HepG2 (cell line): Measurements from ENCODE around the gene TUBG1. TPM values are rescaled to one million over a fixed set of nuclear protein-coding genes. Genes with fewer than 3 reads are reported as not detected.
A peak's percentile ranks its signal among the peaks of the same experiment; 100 is the strongest.

Experiments used
- CREM ChIP-seq, 2 experiments: sonication (generic) in 1 of 2; formaldehyde crosslinking in 1 of 2; IDR thresholded peaks; 2 replicates each; pipeline versions ENCODE4 v1.4.0 to v1.6.1; 2016 to 2020; ENCODE audit warnings: antibody characterized with exemption in 1 of 2, mild to moderate bottlenecking in 1 of 2, missing genetic modification reagents in 1 of 2
- DR1 ChIP-seq: sonication (generic); formaldehyde crosslinking; IDR thresholded peaks from 2 replicates; pipeline ENCODE4 v1.8.0; 2021; ENCODE audit warnings: mild to moderate bottlenecking, missing genetic modification reagents, inconsistent platforms
- HMG20A ChIP-seq: IDR thresholded peaks from 2 replicates; pipeline ENCODE4 v1.6.1; 2016; ENCODE audit warnings: borderline replicate concordance
- NR2F1 ChIP-seq, 2 experiments: fragments of 450-650 bp in 1 of 2; formaldehyde crosslinking in 1 of 2; IDR thresholded peaks; 2 replicates each; pipeline versions ENCODE4 v1.5.0 to v1.6.1; 2016 to 2020; ENCODE audit warnings: mild to moderate bottlenecking in 1 of 2, missing compliant biosample characterization in 1 of 2, missing genetic modification reagents in 1 of 2, moderate library complexity in 1 of 2
- SNAPC2 ChIP-seq: sonication (generic); formaldehyde crosslinking; IDR thresholded peaks from 2 replicates; pipeline ENCODE4 v1.8.1; 2022; ENCODE audit warnings: mild to moderate bottlenecking, missing genetic modification reagents
- STAG1 ChIP-seq: sonication (generic); formaldehyde crosslinking; IDR thresholded peaks from 2 replicates; pipeline ENCODE4 v1.4.0; 2020; ENCODE audit warnings: missing genetic modification reagents
- YEATS2 ChIP-seq: sonication (generic); formaldehyde crosslinking; IDR thresholded peaks from 2 replicates; pipeline ENCODE4 v1.4.0; 2020; ENCODE audit warnings: missing genetic modification reagents, borderline replicate concordance
- ZFX ChIP-seq: sonication (generic); formaldehyde crosslinking; IDR thresholded peaks from 2 replicates; pipeline ENCODE4 v1.4.0; 2020; ENCODE audit warnings: mild to moderate bottlenecking, low read depth, missing genetic modification reagents, moderate library complexity
- ZMYM3 ChIP-seq: sonication (generic); formaldehyde crosslinking; IDR thresholded peaks from 2 replicates; pipeline ENCODE4 v1.5.1; 2020; ENCODE audit warnings: mild to moderate bottlenecking, missing genetic modification reagents
- ZNF317 ChIP-seq: sonication (generic); formaldehyde crosslinking; IDR thresholded peaks from 2 replicates; pipeline ENCODE4 v1.5.0; 2020; ENCODE audit warnings: mild to moderate bottlenecking, missing genetic modification reagents
- ZNF496 ChIP-seq: sonication (generic); formaldehyde crosslinking; IDR thresholded peaks from 2 replicates; pipeline ENCODE4 v1.8.1; 2023; ENCODE audit warnings: mild to moderate bottlenecking, moderate library complexity, missing genetic modification reagents; ENCODE audit not compliant: insufficient replicate concordance
- ZNF782 ChIP-seq: sonication (generic); formaldehyde crosslinking; IDR thresholded peaks from 2 replicates; pipeline ENCODE4 v1.4.0; 2020; ENCODE audit warnings: missing genetic modification reagents, mild to moderate bottlenecking, borderline replicate concordance
- polyA plus RNA-seq, 8 experiments: library from polyadenylated mRNA; depleted of rRNA in 3 of 8; stranded (reverse) in 7 of 8; unstranded in 1 of 8; fragments of >200 nt; fragmentation: Illumina TruSeq in 4 of 8; extraction: Trizol in 4 of 8; gene quantifications; 2 replicates each; pipeline versions ENCODE4 v1.2.1 to v1.2.3, GENCODE V29; 2011 to 2016; ENCODE audit warnings: low read depth in 4 of 8, missing spikeins in 1 of 8, mixed read lengths in 1 of 8; ENCODE audit not compliant: insufficient read depth in 1 of 8
- total RNA-seq, 5 experiments: library from RNA; depleted of rRNA; stranded (reverse); fragments of >200 nt; fragmentation: Illumina TruSeq; extraction: Trizol; gene quantifications; 2 replicates each; pipeline ENCODE4 v1.2.3, GENCODE V29; 2016; ENCODE audit warnings: low read depth in 1 of 5
- TF ChIP-seq, protein P1 (sequence below): fragments of 450-650 bp; IDR thresholded peaks from 2 replicates; pipeline ENCODE4 v1.6.1; 2017; ENCODE audit warnings: mild to moderate bottlenecking
- TF ChIP-seq, protein P2 (sequence below): sonication (generic); formaldehyde crosslinking; IDR thresholded peaks from 2 replicates; pipeline ENCODE4 v1.5.0; 2020; ENCODE audit warnings: mild to moderate bottlenecking, low read depth, missing genetic modification reagents, borderline replicate concordance
- TF ChIP-seq, protein P3 (sequence below): sonication (generic); formaldehyde crosslinking; IDR thresholded peaks from 2 replicates; pipeline ENCODE4 v1.9.0; 2021; ENCODE audit warnings: mild to moderate bottlenecking, missing genetic modification reagents
- TF ChIP-seq, protein P4 (sequence below): IDR thresholded peaks from 2 replicates; pipeline ENCODE4 v1.6.1; 2012; ENCODE audit warnings: low read depth, low read length, improper control_type of control experiment
- TF ChIP-seq, protein P5 (sequence below): sonication (generic); formaldehyde crosslinking; IDR thresholded peaks from 2 replicates; pipeline ENCODE4 v1.5.0; 2020; ENCODE audit warnings: missing genetic modification reagents

TUBG1 gene
- total and polyA plus RNA-seq, 2 of the 13 experiments (the other 11 are each of a cell fraction or from before 2014, with no cell fraction given) = 74.1 to 137 TPM

DNA sequence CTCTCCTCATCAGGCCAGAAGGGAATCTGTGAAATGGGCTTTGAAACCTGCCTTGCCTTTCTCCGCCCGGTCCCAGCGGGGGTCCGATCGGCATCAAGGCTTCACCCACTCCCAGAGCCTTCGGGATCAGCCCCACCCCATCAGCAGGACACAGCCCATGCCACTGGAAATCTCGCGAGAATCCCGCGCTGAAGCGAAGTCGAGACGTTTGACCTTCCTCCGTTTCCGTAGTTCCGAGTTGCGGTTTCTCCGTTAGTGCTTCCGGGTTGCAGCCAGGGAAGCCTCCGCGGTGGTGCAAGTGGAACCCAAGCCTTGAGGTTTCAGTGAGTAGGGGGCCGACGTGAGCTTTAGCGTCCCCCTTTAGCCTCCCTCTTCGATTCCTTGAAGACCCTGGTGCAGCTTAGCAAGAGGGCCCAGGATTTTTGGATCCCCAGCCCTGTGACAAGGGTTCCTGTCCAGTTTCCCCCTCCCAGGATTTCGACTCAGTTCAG is 47.5 kb upstream of the TUBG1 start, which contains the start of gene COASY (continued):
- TF ChIP-seq, protein P1, sequence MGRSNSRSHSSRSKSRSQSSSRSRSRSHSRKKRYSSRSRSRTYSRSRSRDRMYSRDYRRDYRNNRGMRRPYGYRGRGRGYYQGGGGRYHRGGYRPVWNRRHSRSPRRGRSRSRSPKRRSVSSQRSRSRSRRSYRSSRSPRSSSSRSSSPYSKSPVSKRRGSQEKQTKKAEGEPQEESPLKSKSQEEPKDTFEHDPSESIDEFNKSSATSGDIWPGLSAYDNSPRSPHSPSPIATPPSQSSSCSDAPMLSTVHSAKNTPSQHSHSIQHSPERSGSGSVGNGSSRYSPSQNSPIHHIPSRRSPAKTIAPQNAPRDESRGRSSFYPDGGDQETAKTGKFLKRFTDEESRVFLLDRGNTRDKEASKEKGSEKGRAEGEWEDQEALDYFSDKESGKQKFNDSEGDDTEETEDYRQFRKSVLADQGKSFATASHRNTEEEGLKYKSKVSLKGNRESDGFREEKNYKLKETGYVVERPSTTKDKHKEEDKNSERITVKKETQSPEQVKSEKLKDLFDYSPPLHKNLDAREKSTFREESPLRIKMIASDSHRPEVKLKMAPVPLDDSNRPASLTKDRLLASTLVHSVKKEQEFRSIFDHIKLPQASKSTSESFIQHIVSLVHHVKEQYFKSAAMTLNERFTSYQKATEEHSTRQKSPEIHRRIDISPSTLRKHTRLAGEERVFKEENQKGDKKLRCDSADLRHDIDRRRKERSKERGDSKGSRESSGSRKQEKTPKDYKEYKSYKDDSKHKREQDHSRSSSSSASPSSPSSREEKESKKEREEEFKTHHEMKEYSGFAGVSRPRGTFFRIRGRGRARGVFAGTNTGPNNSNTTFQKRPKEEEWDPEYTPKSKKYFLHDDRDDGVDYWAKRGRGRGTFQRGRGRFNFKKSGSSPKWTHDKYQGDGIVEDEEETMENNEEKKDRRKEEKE = no peak
- TF ChIP-seq SNAPC2 (CRISPR knock-in tag) (peak; percentile 24; the same call in 1 of the 2 replicates), CREM (IDR thresholded peaks at IDR 0.05) (peak; percentile 87), CREM (CRISPR knock-in tag; IDR thresholded peaks at IDR 0.05) (no peak), ZFX (CRISPR knock-in tag) (peak; percentile 91), ZMYM3 (CRISPR knock-in tag) (peak; percentile 94; the same call in 1 of the 2 replicates), ZNF782 (CRISPR knock-in tag) (no peak; the same call in 1 of the 2 replicates), STAG1 (CRISPR knock-in tag) (peak; percentile 31; the same call in 1 of the 2 replicates), YEATS2 (CRISPR knock-in tag) (peak; percentile 100), DR1 (CRISPR knock-in tag) (peak; percentile 71), ZNF317 (no peak), HMG20A (no peak), ZNF496 (CRISPR knock-in tag) (no peak), NR2F1 (CRISPR knock-in tag; IDR thresholded peaks at IDR 0.05) (0 out of 4 replicates have a peak, but pooled peaks of 1 of the 2 experiments have one; percentile 32)
- TF ChIP-seq, protein P2, sequence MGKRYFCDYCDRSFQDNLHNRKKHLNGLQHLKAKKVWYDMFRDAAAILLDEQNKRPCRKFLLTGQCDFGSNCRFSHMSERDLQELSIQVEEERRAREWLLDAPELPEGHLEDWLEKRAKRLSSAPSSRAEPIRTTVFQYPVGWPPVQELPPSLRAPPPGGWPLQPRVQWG (CRISPR knock-in tag) = no peak
- TF ChIP-seq, protein P3, sequence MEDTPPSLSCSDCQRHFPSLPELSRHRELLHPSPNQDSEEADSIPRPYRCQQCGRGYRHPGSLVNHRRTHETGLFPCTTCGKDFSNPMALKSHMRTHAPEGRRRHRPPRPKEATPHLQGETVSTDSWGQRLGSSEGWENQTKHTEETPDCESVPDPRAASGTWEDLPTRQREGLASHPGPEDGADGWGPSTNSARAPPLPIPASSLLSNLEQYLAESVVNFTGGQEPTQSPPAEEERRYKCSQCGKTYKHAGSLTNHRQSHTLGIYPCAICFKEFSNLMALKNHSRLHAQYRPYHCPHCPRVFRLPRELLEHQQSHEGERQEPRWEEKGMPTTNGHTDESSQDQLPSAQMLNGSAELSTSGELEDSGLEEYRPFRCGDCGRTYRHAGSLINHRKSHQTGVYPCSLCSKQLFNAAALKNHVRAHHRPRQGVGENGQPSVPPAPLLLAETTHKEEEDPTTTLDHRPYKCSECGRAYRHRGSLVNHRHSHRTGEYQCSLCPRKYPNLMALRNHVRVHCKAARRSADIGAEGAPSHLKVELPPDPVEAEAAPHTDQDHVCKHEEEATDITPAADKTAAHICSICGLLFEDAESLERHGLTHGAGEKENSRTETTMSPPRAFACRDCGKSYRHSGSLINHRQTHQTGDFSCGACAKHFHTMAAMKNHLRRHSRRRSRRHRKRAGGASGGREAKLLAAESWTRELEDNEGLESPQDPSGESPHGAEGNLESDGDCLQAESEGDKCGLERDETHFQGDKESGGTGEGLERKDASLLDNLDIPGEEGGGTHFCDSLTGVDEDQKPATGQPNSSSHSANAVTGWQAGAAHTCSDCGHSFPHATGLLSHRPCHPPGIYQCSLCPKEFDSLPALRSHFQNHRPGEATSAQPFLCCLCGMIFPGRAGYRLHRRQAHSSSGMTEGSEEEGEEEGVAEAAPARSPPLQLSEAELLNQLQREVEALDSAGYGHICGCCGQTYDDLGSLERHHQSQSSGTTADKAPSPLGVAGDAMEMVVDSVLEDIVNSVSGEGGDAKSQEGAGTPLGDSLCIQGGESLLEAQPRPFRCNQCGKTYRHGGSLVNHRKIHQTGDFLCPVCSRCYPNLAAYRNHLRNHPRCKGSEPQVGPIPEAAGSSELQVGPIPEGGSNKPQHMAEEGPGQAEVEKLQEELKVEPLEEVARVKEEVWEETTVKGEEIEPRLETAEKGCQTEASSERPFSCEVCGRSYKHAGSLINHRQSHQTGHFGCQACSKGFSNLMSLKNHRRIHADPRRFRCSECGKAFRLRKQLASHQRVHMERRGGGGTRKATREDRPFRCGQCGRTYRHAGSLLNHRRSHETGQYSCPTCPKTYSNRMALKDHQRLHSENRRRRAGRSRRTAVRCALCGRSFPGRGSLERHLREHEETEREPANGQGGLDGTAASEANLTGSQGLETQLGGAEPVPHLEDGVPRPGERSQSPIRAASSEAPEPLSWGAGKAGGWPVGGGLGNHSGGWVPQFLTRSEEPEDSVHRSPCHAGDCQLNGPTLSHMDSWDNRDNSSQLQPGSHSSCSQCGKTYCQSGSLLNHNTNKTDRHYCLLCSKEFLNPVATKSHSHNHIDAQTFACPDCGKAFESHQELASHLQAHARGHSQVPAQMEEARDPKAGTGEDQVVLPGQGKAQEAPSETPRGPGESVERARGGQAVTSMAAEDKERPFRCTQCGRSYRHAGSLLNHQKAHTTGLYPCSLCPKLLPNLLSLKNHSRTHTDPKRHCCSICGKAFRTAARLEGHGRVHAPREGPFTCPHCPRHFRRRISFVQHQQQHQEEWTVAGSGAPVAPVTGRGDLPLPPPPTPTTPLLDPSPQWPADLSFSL (CRISPR knock-in tag) = no peak
- TF ChIP-seq, protein P4, sequence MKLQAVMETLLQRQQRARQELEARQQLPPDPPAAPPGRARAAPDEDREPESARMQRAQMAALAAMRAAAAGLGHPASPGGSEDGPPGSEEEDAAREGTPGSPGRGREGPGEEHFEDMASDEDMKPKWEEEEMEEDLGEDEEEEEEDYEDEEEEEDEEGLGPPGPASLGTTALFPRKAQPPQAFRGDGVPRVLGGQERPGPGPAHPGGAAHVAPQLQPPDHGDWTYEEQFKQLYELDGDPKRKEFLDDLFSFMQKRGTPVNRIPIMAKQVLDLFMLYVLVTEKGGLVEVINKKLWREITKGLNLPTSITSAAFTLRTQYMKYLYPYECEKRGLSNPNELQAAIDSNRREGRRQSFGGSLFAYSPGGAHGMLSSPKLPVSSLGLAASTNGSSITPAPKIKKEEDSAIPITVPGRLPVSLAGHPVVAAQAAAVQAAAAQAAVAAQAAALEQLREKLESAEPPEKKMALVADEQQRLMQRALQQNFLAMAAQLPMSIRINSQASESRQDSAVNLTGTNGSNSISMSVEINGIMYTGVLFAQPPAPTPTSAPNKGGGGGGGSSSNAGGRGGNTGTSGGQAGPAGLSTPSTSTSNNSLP = no peak; the same call in 1 of the 2 replicates
- TF ChIP-seq, protein P5, sequence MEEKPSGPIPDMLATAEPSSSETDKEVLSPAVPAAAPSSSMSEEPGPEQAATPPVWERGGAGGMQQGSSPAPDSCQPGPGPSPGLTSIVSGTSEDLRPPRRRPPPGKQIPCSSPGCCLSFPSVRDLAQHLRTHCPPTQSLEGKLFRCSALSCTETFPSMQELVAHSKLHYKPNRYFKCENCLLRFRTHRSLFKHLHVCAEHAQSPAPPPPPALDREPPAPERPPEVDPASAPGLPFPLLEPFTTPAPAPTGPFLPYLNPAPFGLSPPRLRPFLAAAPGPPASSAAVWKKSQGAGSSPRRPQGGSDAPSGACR (CRISPR knock-in tag) = no peak; the same call in 1 of the 2 replicates
